GM13976 (cell line): Measurements from ENCODE around the gene HSPB1.

Experiments
- DNase-seq: peaks from one replicate; pipeline ENCODE4 v3.0.0; 2012; ENCODE audit warnings: low spot score
- CTCF ChIP-seq: IDR thresholded peaks from 2 replicates; pipeline ENCODE4 v1.5.1; 2012; ENCODE audit warnings: borderline replicate concordance, mild to moderate bottlenecking; ENCODE audit not compliant: insufficient read depth; ENCODE audit errors: extremely low read depth, missing control alignments, control extremely low read depth
- in situ Hi-C: fragments of 300-500 bp; cut with MboI; formaldehyde crosslinking; loops from one replicate; pipeline ENCODE4 v1.12.0; 2022; ENCODE audit warnings: low sequenced_read_pairs, mixed read lengths, inconsistent platforms; ENCODE audit not compliant: unreplicated experiment

The HSPB1 gene

GRCh38 chr7:76294344-76295024, 8.0 kb upstream of the HSPB1 start:
- in situ Hi-C loops, result no loop called here
- TF ChIP-seq CTCF, result no peak
- DNase-seq, result no peak

- DNase-seq, result no peak
- in situ Hi-C loops, result no loop called here
- TF ChIP-seq CTCF, result no peak
Measured at GRCh38 chr7:76296743-76297740, 5.4 kb upstream of the HSPB1 start.

GRCh38 chr7:76300166-76300731, 2.2 kb upstream of the HSPB1 start:
- DNase-seq, result no peak
- no peak for TF ChIP-seq CTCF
- in situ Hi-C loops, result no loop called here

GRCh38 chr7:76301000-76301399, 1.5 kb upstream of the HSPB1 start:
- no peak for DNase-seq
- no peak for TF ChIP-seq CTCF
- in situ Hi-C loops, result no loop called here

GRCh38 chr7:76303202-76304147, 1.0 kb downstream of the HSPB1 start:
- DNase-seq, result peak; percentile 87
- TF ChIP-seq CTCF, result no peak
- in situ Hi-C loops, result no loop called here
